ENCODE measurements around the gene PPP1R8. TPM values are rescaled to one million over a fixed set of nuclear protein-coding genes. Genes with fewer than 3 reads are reported as not detected.

PPP1R8 gene
- polyA plus RNA-seq (2013, experiment 1 of 2): 34.6 TPM
- polyA plus RNA-seq (2013, experiment 2 of 2): 34.0 TPM

GRCh38 chr1:27830621-27831440, at the start of gene PPP1R8:
Gene PPP1R8 (plus strand): TSS chr1:27830782. CDS start chr1:27830836, 54 bp downstream.
- Histone ChIP-seq H2BK12ac (ENCODE audit: low read length in 2 of 2) (peak within 1 kb of the TSS in 1 of 2 experiments; percentile 39), H3K9ac (ENCODE audit: low read length) (peak within 1 kb of the TSS; percentile 100), H3K9me3 (ENCODE audit: control insufficient read depth, low read length) (no peaks in the 10 kb centered on the region), H2AFZ (ENCODE audit: low read depth, low read length) (peak within 1 kb of the TSS; percentile 92), H3K27ac (ENCODE audit: low read length, poor library complexity, severe bottlenecking) (peak within 1 kb of the TSS; percentile 79), H3K14ac (ENCODE audit: low read length in 2 of 2) (peak within 1 kb of the TSS in 1 of 2 experiments; percentile 96), H4K8ac (ENCODE audit: low read length) (peak within 1 kb of the TSS; percentile 95), H3K79me1 (replicated peaks; ENCODE audit: low read length, poor library complexity, severe bottlenecking) (peaks cover 4% of the 10 kb centered on the region), H2BK15ac (ENCODE audit: low read depth, poor library complexity, severe bottlenecking) (no peak within 1 kb of the TSS), H3K27me3 (ENCODE audit: control insufficient read depth in 1 of 2, insufficient read depth in 1 of 2, low read length in 2 of 2) (no peaks in the 10 kb centered on the region), H3K4me1 (ENCODE audit: control insufficient read depth, insufficient read depth, low read depth, low read length) (peaks cover 1% of the 10 kb centered on the region), H3K18ac (ENCODE audit: low read depth in 1 of 2, low read length in 2 of 2) (peak within 1 kb of the TSS; percentile 25 to 46), H3K4ac (ENCODE audit: low read depth in 1 of 2, low read length in 2 of 2) (peak within 1 kb of the TSS; percentile 37 to 94), H4K91ac (ENCODE audit: low read length) (no peak within 1 kb of the TSS), H3K4me3 (ENCODE audit: insufficient read depth in 1 of 2, low read depth in 1 of 2, low read length in 2 of 2) (peak within 1 kb of the TSS; percentile 96 to 99), H3K23ac (ENCODE audit: low read length in 2 of 2) (peak within 1 kb of the TSS in 1 of 2 experiments; percentile 34), H3K4me2 (ENCODE audit: low read length, poor library complexity, severe bottlenecking) (peak within 1 kb of the TSS; percentile 90), H2BK5ac (ENCODE audit: low read depth, low read length, poor library complexity, severe bottlenecking) (peak within 1 kb of the TSS; percentile 45), H2AK5ac (ENCODE audit: low read length, severe bottlenecking) (peak within 1 kb of the TSS; percentile 62), H3K36me3 (ENCODE audit: control insufficient read depth in 1 of 2, insufficient read depth in 2 of 2, low read depth in 1 of 2, low read length in 2 of 2) (peaks cover 3 to 30% of the 10 kb centered on the region in 2 experiments), H2BK120ac (ENCODE audit: low read depth, low read length) (no peak within 1 kb of the TSS)
- peak; percentile 96 for DNase-seq
- WGBS: under 1% methylated on average over 60 of the region's 60 CpGs

- Histone ChIP-seq H3K9me3 (ENCODE audit: control insufficient read depth, low read length) (no peaks in the 10 kb centered on the region), H2BK120ac (ENCODE audit: low read depth, low read length) (no peak overlapping the region), H3K18ac (ENCODE audit: low read depth in 1 of 2, low read length in 2 of 2) (no peak overlapping the region), H3K23ac (ENCODE audit: low read length in 2 of 2) (no peak overlapping the region), H3K4me1 (ENCODE audit: control insufficient read depth, insufficient read depth, low read depth, low read length) (no peaks in the 10 kb centered on the region), H3K14ac (ENCODE audit: low read length in 2 of 2) (no peak overlapping the region), H3K36me3 (ENCODE audit: control insufficient read depth in 1 of 2, insufficient read depth in 2 of 2, low read depth in 1 of 2, low read length in 2 of 2) (peaks cover 2 to 9% of the 10 kb centered on the region in 2 experiments), H3K27me3 (ENCODE audit: control insufficient read depth in 1 of 2, insufficient read depth in 1 of 2, low read length in 2 of 2) (no peaks in the 10 kb centered on the region), H2BK12ac (ENCODE audit: low read length in 2 of 2) (no peak overlapping the region), H3K79me1 (replicated peaks; ENCODE audit: low read length, poor library complexity, severe bottlenecking) (peaks cover 12% of the 10 kb centered on the region), H2BK15ac (ENCODE audit: low read depth, poor library complexity, severe bottlenecking) (no peak overlapping the region), H3K9ac (ENCODE audit: low read length) (no peak overlapping the region), H4K91ac (ENCODE audit: low read length) (no peak overlapping the region), H3K4me2 (ENCODE audit: low read length, poor library complexity, severe bottlenecking) (no peak overlapping the region), H3K4ac (ENCODE audit: low read depth in 1 of 2, low read length in 2 of 2) (no peak overlapping the region), H2AK5ac (ENCODE audit: low read length, severe bottlenecking) (no peak overlapping the region), H2AFZ (ENCODE audit: low read depth, low read length) (no peak overlapping the region), H4K8ac (ENCODE audit: low read length) (no peak overlapping the region), H3K4me3 (ENCODE audit: insufficient read depth in 1 of 2, low read depth in 1 of 2, low read length in 2 of 2) (no peak overlapping the region), H3K27ac (ENCODE audit: low read length, poor library complexity, severe bottlenecking) (no peak overlapping the region), H2BK5ac (ENCODE audit: low read depth, low read length, poor library complexity, severe bottlenecking) (no peak overlapping the region)
- DNase-seq: no peak
- 100% methylated on average over 2 of the region's 3 CpGs for WGBS
These were observed 47.6 kb upstream of the PPP1R8 start for GRCh38 chr1:27782950-27783349.

- H4K91ac ChIP-seq (ENCODE audit: low read length): no peak overlapping the region
- H3K23ac ChIP-seq (ENCODE audit: low read length in 2 of 2): no peak overlapping the region
- no peak overlapping the region for H2BK5ac ChIP-seq (ENCODE audit: low read depth, low read length, poor library complexity, severe bottlenecking)
- no peak overlapping the region for H3K9ac ChIP-seq (ENCODE audit: low read length)
- H3K36me3 ChIP-seq (ENCODE audit: control insufficient read depth in 1 of 2, insufficient read depth in 2 of 2, low read depth in 1 of 2, low read length in 2 of 2): peaks cover 2 to 14% of the 10 kb centered on the region in 2 experiments
- H3K4me3 ChIP-seq (ENCODE audit: insufficient read depth in 1 of 2, low read depth in 1 of 2, low read length in 2 of 2): no peak overlapping the region
- no peak overlapping the region for H3K18ac ChIP-seq (ENCODE audit: low read depth in 1 of 2, low read length in 2 of 2)
- no peak overlapping the region for H2AFZ ChIP-seq (ENCODE audit: low read depth, low read length)
- H2BK12ac ChIP-seq (ENCODE audit: low read length in 2 of 2): no peak overlapping the region
- 93% methylated on average over 1 of the region's 1 CpG for whole genome bisulfite sequencing
- H3K27ac ChIP-seq (ENCODE audit: low read length, poor library complexity, severe bottlenecking): no peak overlapping the region
- DNase-seq: no peak
- no peaks in the 10 kb centered on the region for H3K27me3 ChIP-seq (ENCODE audit: control insufficient read depth in 1 of 2, insufficient read depth in 1 of 2, low read length in 2 of 2)
- peaks cover 9% of the 10 kb centered on the region for H3K79me1 ChIP-seq (replicated peaks; ENCODE audit: low read length, poor library complexity, severe bottlenecking)
- H2BK120ac ChIP-seq (ENCODE audit: low read depth, low read length): no peak overlapping the region
- H3K4me2 ChIP-seq (ENCODE audit: low read length, poor library complexity, severe bottlenecking): no peak overlapping the region
- H3K14ac ChIP-seq (ENCODE audit: low read length in 2 of 2): no peak overlapping the region
- H3K4me1 ChIP-seq (ENCODE audit: control insufficient read depth, insufficient read depth, low read depth, low read length): no peaks in the 10 kb centered on the region
- no peak overlapping the region for H4K8ac ChIP-seq (ENCODE audit: low read length)
- no peak overlapping the region for H2BK15ac ChIP-seq (ENCODE audit: low read depth, poor library complexity, severe bottlenecking)
- H3K4ac ChIP-seq (ENCODE audit: low read depth in 1 of 2, low read length in 2 of 2): no peak overlapping the region
- no peak overlapping the region for H2AK5ac ChIP-seq (ENCODE audit: low read length, severe bottlenecking)
- no peaks in the 10 kb centered on the region for H3K9me3 ChIP-seq (ENCODE audit: control insufficient read depth, low read length)
These were observed 45.9 kb upstream of the PPP1R8 start for GRCh38 chr1:27784700-27785099.

- no peak overlapping the region for H2BK12ac ChIP-seq (ENCODE audit: low read length in 2 of 2)
- no peak overlapping the region for H2BK120ac ChIP-seq (ENCODE audit: low read depth, low read length)
- H3K4me3 ChIP-seq (ENCODE audit: insufficient read depth in 1 of 2, low read depth in 1 of 2, low read length in 2 of 2): no peak overlapping the region
- no peak overlapping the region for H3K18ac ChIP-seq (ENCODE audit: low read depth in 1 of 2, low read length in 2 of 2)
- no peaks in the 10 kb centered on the region for H3K9me3 ChIP-seq (ENCODE audit: control insufficient read depth, low read length)
- no peak overlapping the region for H2BK5ac ChIP-seq (ENCODE audit: low read depth, low read length, poor library complexity, severe bottlenecking)
- H3K27ac ChIP-seq (ENCODE audit: low read length, poor library complexity, severe bottlenecking): no peak overlapping the region
- no peaks in the 10 kb centered on the region for H3K4me1 ChIP-seq (ENCODE audit: control insufficient read depth, insufficient read depth, low read depth, low read length)
- H2AK5ac ChIP-seq (ENCODE audit: low read length, severe bottlenecking): no peak overlapping the region
- peaks cover 4 to 23% of the 10 kb centered on the region in 2 experiments for H3K36me3 ChIP-seq (ENCODE audit: control insufficient read depth in 1 of 2, insufficient read depth in 2 of 2, low read depth in 1 of 2, low read length in 2 of 2)
- DNase-seq: peak; percentile 18
- H4K8ac ChIP-seq (ENCODE audit: low read length): no peak overlapping the region
- H3K79me1 ChIP-seq (replicated peaks; ENCODE audit: low read length, poor library complexity, severe bottlenecking): peaks cover 10% of the 10 kb centered on the region
- no peak overlapping the region for H2BK15ac ChIP-seq (ENCODE audit: low read depth, poor library complexity, severe bottlenecking)
- H2AFZ ChIP-seq (ENCODE audit: low read depth, low read length): no peak overlapping the region
- peak overlapping the region; percentile 24 for H3K9ac ChIP-seq (ENCODE audit: low read length)
- no peaks in the 10 kb centered on the region for H3K27me3 ChIP-seq (ENCODE audit: control insufficient read depth in 1 of 2, insufficient read depth in 1 of 2, low read length in 2 of 2)
- no peak overlapping the region for H4K91ac ChIP-seq (ENCODE audit: low read length)
- no peak overlapping the region for H3K14ac ChIP-seq (ENCODE audit: low read length in 2 of 2)
- H3K4ac ChIP-seq (ENCODE audit: low read depth in 1 of 2, low read length in 2 of 2): no peak overlapping the region
- no peak overlapping the region for H3K23ac ChIP-seq (ENCODE audit: low read length in 2 of 2)
- H3K4me2 ChIP-seq (ENCODE audit: low read length, poor library complexity, severe bottlenecking): no peak overlapping the region
These were observed 44.7 kb upstream of the PPP1R8 start for GRCh38 chr1:27785781-27786455.

Measured in mesenchymal stem cell (in vitro differentiated cells and primary cell).